Neural cell (in vitro differentiated cells): ENCODE results near the gene PSMC4. TPM values are rescaled to one million over a fixed set of nuclear protein-coding genes. Genes with fewer than 3 reads are reported as not detected.

ENCODE experiments used
- H2AFZ ChIP-seq: fragments of 200-600, 300-800 bp; sonication (generic), shearing (Covaris generic); 2 replicates; pipeline ENCODE4 v1.6.0; 2014; ENCODE audit warnings: low read depth, mild to moderate bottlenecking, antibody characterized with exemption, low read length, moderate library complexity
- H3F3A ChIP-seq: fragments of 200-600 bp; shearing (Covaris generic); 2 replicates; pipeline ENCODE4 v1.6.1; 2016; ENCODE audit warnings: mild to moderate bottlenecking, moderate library complexity, mixed read lengths, antibody characterized with exemption, low read length; ENCODE audit not compliant: insufficient read depth, poor library complexity, severe bottlenecking
- H3K27ac ChIP-seq: fragments of 200-600, 300-800 bp; sonication (generic), shearing (Covaris generic); 2 replicates; pipeline ENCODE4 v1.5.1; 2014; ENCODE audit warnings: mild to moderate bottlenecking, low read length, moderate library complexity
- H3K27me3 ChIP-seq: fragments of 300-800, 200-600 bp; sonication (generic), shearing (Covaris generic); 2 replicates; pipeline ENCODE4 v1.6.0; 2014; ENCODE audit warnings: mild to moderate bottlenecking, low read depth, low read length, moderate library complexity; ENCODE audit not compliant: insufficient read depth
- H3K36me3 ChIP-seq: fragments of 300-800, 200-600 bp; sonication (generic), shearing (Covaris generic); 2 replicates; pipeline ENCODE4 v1.5.1; 2014; ENCODE audit warnings: mild to moderate bottlenecking, antibody characterized with exemption, low read length, moderate library complexity; ENCODE audit not compliant: insufficient read depth
- H3K4me2 ChIP-seq: fragments of 300-800, 200-600 bp; sonication (generic), shearing (Covaris generic); 2 replicates; pipeline ENCODE4 v1.6.0; 2014; ENCODE audit warnings: mild to moderate bottlenecking, low read length
- H3K4me3 ChIP-seq: fragments of 300-800, 200-600 bp; sonication (generic), shearing (Covaris generic); 2 replicates; pipeline ENCODE4 v1.5.1; 2014; ENCODE audit warnings: mild to moderate bottlenecking, low read length, moderate library complexity
- H3K79me2 ChIP-seq: fragments of 200-600 bp; shearing (Covaris generic); replicated peaks from 2 replicates; pipeline ENCODE4 v1.6.0; 2014; ENCODE audit warnings: mild to moderate bottlenecking, low read length, moderate library complexity; ENCODE audit not compliant: insufficient read depth
- H3K9ac ChIP-seq: fragments of 300-800, 200-600 bp; sonication (generic), shearing (Covaris generic); 2 replicates; pipeline ENCODE4 v1.6.1; 2016; ENCODE audit warnings: mild to moderate bottlenecking, low read length, mixed read lengths
- H3K9me2 ChIP-seq: fragments of 200-600 bp; shearing (Covaris generic); 2 replicates; pipeline ENCODE4 v1.6.1; 2016; ENCODE audit warnings: mild to moderate bottlenecking, low read length, mixed read lengths; ENCODE audit not compliant: insufficient read depth
- H3K9me3 ChIP-seq: fragments of 200-600, 300-800 bp; sonication (generic), shearing (Covaris generic); 2 replicates; pipeline ENCODE4 v1.6.1; 2016; ENCODE audit warnings: mild to moderate bottlenecking, mixed run types, low read length, moderate library complexity, mixed read lengths
- H4K20me1 ChIP-seq: fragments of 200-600 bp; shearing (Covaris generic); 2 replicates; pipeline ENCODE4 v1.6.1; 2016; ENCODE audit warnings: mild to moderate bottlenecking, mixed run types; ENCODE audit not compliant: insufficient read depth
- EP300 ChIP-seq: fragments of 450-650 bp; conservative IDR thresholded peaks from 2 replicates; pipeline ENCODE4 v1.6.1; 2014; ENCODE audit warnings: antibody characterized with exemption, mild to moderate bottlenecking, moderate library complexity; ENCODE audit not compliant: poor library complexity, severe bottlenecking
- EZH2 ChIP-seq: fragments of 200-600, 300-800 bp; shearing (Covaris generic), sonication (generic); IDR thresholded peaks from 2 replicates; pipeline ENCODE4 v1.6.1; 2014; ENCODE audit warnings: antibody characterized with exemption, low read length, borderline replicate concordance, mild to moderate bottlenecking; ENCODE audit not compliant: insufficient read depth, poor library complexity, severe bottlenecking
- MXI1 ChIP-seq: fragments of 450-650 bp; conservative IDR thresholded peaks from 2 replicates; pipeline ENCODE4 v1.6.1; 2014; ENCODE audit warnings: antibody characterized with exemption, mild to moderate bottlenecking; ENCODE audit not compliant: poor library complexity, severe bottlenecking
- POLR2AphosphoS5 ChIP-seq: IDR thresholded peaks from 2 replicates; pipeline ENCODE4 v1.6.1; 2012
- REST ChIP-seq: IDR thresholded peaks from 2 replicates; pipeline ENCODE4 v1.6.1; 2012; ENCODE audit warnings: borderline replicate concordance
- SMC3 ChIP-seq: fragments of 450-650 bp; conservative IDR thresholded peaks from 2 replicates; pipeline ENCODE4 v1.6.1; 2014; ENCODE audit warnings: antibody characterized with exemption, mild to moderate bottlenecking, moderate library complexity; ENCODE audit not compliant: poor library complexity
- TAF1 ChIP-seq: IDR thresholded peaks from 2 replicates; pipeline ENCODE4 v1.6.1; 2012; ENCODE audit warnings: low read depth
- polyA plus RNA-seq: library from polyadenylated mRNA; depleted of rRNA; stranded (reverse); fragments of >200 nt; gene quantifications from 2 replicates; pipeline ENCODE4 v1.2.3, GENCODE V29; 2014
- TF ChIP-seq, protein P1 (sequence below): fragments of 450-650 bp; IDR thresholded peaks from 2 replicates; pipeline ENCODE4 v1.5.1; 2014; ENCODE audit warnings: antibody characterized with exemption, mild to moderate bottlenecking, moderate library complexity; ENCODE audit not compliant: poor library complexity, severe bottlenecking

Gene PSMC4
- polyA plus RNA-seq, 1 donor from 2014 or later = 151 TPM

DNA sequence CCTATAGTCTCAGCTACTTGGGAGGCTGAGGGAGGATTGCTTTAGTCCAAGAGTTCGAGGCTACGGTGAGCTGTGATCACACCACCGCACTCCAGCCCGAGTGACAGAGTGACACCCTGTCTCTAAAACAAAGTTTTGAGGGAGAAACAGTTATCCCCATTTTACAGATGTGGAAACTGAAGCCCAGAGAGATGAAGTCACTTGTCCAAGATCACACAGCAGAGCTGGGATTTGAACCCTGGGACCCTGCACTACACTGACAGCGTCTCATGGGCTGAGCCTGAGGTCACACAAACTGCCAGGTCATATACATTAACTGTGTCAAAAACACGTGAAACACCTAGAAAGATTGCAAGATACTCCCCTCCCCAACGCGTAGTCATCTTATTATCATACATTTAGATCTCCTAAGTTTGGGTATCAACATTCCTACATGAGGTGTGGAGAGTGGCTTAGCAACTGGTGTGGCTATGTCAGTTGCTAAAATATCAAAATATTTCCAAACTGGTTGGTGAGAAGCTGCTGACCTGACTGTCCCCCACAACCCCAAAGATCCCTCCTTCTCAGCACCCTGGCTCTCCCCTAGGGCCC, 44.7 kb upstream of the PSMC4 start:
- Histone ChIP-seq H3K36me3 (no peaks in the 10 kb centered on the region), H3K79me2 (no peaks in the 10 kb centered on the region), H3K4me3 (no peak overlapping the region), H3K27me3 (no peaks in the 10 kb centered on the region), H3K4me2 (no peak overlapping the region), H3K9me3 (no peaks in the 10 kb centered on the region), H3K9ac (no peak overlapping the region), H3K9me2 (no peaks in the 10 kb centered on the region), H4K20me1 (no peaks in the 10 kb centered on the region), H3F3A (no peaks in the 10 kb centered on the region), H3K27ac (no peak overlapping the region), H2AFZ (no peak overlapping the region)
- TF ChIP-seq EZH2 (no peak), SMC3 (no peak), MXI1 (no peak), EP300 (no peak)

DNA sequence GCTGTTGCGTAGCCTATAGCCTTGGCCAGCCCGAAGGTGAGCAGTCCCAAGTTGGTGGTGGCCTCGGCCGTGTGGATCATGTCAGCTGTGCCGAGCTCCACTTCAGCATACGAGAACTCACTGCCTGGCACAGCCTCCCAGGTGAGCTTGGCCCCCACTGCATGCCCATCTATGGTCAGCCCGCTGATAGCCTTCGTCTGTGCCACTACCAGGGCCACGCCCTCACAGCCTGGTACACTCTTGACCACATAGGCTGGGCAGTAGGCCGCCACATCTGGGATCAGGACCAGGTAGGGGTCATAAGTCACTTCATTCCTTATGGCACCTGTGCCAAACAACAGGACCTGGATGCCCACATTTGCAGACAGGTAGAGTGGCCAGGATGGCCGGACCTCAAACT, 43.9 kb upstream of the PSMC4 start:
- Histone ChIP-seq H3K36me3 (no peaks in the 10 kb centered on the region), H3K27ac (no peak overlapping the region), H3K9me3 (no peaks in the 10 kb centered on the region), H3K4me2 (no peak overlapping the region), H3K4me3 (no peak overlapping the region), H3K9me2 (no peaks in the 10 kb centered on the region), H3K27me3 (no peaks in the 10 kb centered on the region), H2AFZ (no peak overlapping the region), H3F3A (no peaks in the 10 kb centered on the region), H3K9ac (no peak overlapping the region), H3K79me2 (no peaks in the 10 kb centered on the region), H4K20me1 (no peaks in the 10 kb centered on the region)
- no peak for TF ChIP-seq REST
- no peak for TF ChIP-seq POLR2AphosphoS5
- TF ChIP-seq, protein P1, sequence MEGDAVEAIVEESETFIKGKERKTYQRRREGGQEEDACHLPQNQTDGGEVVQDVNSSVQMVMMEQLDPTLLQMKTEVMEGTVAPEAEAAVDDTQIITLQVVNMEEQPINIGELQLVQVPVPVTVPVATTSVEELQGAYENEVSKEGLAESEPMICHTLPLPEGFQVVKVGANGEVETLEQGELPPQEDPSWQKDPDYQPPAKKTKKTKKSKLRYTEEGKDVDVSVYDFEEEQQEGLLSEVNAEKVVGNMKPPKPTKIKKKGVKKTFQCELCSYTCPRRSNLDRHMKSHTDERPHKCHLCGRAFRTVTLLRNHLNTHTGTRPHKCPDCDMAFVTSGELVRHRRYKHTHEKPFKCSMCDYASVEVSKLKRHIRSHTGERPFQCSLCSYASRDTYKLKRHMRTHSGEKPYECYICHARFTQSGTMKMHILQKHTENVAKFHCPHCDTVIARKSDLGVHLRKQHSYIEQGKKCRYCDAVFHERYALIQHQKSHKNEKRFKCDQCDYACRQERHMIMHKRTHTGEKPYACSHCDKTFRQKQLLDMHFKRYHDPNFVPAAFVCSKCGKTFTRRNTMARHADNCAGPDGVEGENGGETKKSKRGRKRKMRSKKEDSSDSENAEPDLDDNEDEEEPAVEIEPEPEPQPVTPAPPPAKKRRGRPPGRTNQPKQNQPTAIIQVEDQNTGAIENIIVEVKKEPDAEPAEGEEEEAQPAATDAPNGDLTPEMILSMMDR = no peak
- no peak for TF ChIP-seq EP300
- no peak for TF ChIP-seq MXI1
- no peak for TF ChIP-seq TAF1
- TF ChIP-seq SMC3 = no peak
